ENCODE results near the gene YY1AP1. TPM values are rescaled to one million over a fixed set of nuclear protein-coding genes. Genes with fewer than 3 reads are reported as not detected.
"Not testable (repeated sequence)": the region's sequence is repeated elsewhere in the genome, so short reads cannot be mapped to it uniquely, and the experiment has no call there.

YY1AP1 gene, protein sequence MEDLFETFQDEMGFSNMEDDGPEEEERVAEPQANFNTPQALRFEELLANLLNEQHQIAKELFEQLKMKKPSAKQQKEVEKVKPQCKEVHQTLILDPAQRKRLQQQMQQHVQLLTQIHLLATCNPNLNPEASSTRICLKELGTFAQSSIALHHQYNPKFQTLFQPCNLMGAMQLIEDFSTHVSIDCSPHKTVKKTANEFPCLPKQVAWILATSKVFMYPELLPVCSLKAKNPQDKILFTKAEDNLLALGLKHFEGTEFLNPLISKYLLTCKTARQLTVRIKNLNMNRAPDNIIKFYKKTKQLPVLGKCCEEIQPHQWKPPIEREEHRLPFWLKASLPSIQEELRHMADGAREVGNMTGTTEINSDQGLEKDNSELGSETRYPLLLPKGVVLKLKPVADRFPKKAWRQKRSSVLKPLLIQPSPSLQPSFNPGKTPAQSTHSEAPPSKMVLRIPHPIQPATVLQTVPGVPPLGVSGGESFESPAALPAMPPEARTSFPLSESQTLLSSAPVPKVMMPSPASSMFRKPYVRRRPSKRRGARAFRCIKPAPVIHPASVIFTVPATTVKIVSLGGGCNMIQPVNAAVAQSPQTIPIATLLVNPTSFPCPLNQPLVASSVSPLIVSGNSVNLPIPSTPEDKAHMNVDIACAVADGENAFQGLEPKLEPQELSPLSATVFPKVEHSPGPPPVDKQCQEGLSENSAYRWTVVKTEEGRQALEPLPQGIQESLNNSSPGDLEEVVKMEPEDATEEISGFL
- total RNA-seq: 100 to 1,000 TPM in 2 of 4 donors, 10 to 100 TPM in 2; 61.7 to 172 (median 94.6) TPM

DNA sequence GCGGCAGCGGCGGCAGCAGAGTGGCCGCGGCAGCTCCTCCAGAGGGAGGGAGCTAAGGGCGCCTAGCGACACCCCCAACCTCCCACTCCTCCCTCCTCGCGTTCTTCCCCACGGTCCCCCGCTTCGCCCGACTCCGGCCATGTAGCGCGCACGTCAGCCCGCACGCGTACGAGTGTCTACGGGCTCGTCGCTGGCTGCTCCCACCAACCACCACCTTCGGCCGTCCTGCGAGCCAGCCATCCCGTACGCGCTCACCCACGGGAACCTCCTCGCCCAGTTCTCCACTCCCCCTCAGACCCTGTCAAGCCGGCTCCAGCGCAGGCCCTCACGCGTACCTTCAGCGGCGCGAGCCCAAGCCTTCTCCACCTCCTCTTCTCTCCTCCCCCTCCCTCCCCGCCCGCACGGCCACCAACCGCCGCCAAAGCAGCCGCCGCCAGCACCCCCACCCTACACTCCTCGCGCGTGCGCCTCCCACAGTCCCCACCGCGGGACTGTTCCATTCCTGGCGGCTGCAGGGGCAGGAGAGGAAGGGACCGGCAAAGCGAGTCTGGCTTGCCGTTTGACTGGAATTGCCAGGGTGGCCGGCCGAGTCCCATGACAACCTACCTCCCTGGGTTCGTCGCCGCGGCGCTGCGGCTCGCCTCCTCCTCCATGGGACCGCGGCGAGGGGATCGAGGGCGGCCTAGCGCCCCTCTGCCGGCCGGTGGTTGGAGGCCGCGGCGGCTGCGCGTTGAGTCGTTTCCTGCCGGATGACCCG lies at the start of gene YY1AP1:
Gene YY1AP1, minus strand, starts transcription at position 451 of the 757 bp plus-strand sequence. CDS start 8,338 bp downstream, outside the sequence.
- Histone ChIP-seq H3K4me3 (replicated peaks in 1 of 3) (peak within 1 kb of the TSS; percentile 59 to 87 (median 83)), H3K9me3 (no peaks in the 10 kb centered on the region), H3K27ac (peak within 1 kb of the TSS; percentile 90 to 98 (median 95)), H3K36me3 (no peaks in the 10 kb centered on the region), H3K4me1 (peaks cover 17 to 18% of the 10 kb centered on the region in 2 donors), H3K27me3 (no peaks in the 10 kb centered on the region)
- peak; percentile 92 to 93 for DNase-seq
- TF ChIP-seq, protein P1, sequence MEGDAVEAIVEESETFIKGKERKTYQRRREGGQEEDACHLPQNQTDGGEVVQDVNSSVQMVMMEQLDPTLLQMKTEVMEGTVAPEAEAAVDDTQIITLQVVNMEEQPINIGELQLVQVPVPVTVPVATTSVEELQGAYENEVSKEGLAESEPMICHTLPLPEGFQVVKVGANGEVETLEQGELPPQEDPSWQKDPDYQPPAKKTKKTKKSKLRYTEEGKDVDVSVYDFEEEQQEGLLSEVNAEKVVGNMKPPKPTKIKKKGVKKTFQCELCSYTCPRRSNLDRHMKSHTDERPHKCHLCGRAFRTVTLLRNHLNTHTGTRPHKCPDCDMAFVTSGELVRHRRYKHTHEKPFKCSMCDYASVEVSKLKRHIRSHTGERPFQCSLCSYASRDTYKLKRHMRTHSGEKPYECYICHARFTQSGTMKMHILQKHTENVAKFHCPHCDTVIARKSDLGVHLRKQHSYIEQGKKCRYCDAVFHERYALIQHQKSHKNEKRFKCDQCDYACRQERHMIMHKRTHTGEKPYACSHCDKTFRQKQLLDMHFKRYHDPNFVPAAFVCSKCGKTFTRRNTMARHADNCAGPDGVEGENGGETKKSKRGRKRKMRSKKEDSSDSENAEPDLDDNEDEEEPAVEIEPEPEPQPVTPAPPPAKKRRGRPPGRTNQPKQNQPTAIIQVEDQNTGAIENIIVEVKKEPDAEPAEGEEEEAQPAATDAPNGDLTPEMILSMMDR (IDR thresholded peaks at IDR 0.05): peak in 2 of 6 experiments; percentile 10 to 36
- TF ChIP-seq POLR2A (IDR thresholded peaks at IDR 0.05): peak; percentile 40 to 65
- intact Hi-C loops (cut with DNase I): no loop called here
- WGBS, 2 donors: 0 to 1% methylated on average over 13 to 46 of the region's 81 CpGs

DNA sequence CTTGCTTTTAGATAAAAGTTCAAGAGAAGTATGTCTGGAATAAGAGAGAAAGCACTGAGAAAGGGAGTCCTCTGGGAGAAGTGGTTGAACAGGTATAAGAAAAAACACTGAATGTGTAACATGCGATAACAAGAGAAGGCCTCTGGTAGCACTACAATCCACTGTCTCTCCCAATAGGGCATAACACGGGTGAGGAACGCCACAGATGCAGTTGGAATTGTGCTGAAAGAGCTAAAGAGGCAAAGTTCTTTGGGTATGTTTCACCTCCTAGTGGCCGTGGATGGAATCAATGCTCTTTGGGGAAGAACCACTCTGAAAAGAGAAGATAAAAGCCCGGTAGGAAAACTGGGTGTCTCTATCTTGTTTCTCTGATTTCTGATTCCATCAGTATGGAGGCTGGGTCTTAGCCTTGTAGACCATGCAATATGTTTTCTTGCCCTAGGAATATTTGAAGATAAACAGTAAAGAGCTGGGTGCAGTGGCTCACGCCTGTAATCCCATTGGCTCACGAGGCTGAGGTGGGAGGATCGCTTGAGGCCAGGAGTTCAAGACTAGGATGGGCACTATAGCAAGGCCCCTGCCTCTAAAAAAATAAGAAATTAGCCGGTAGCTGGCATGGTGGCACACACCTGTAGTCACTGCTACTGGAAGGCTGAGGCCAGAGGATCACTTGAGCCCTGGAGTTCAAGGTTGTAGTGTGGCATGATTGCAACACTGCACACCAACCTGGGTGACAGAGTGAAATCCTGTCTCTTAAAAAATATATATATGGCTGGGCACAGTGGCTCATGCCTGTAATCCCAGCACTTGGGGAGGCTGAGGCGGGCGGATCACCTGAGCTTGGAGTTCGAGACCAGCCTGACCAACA lies 40.7 kb upstream of the YY1AP1 start:
- no peaks in the 10 kb centered on the region for H3K27me3 ChIP-seq
- H3K27ac ChIP-seq: no peak overlapping the region
- no peaks in the 10 kb centered on the region for H3K4me1 ChIP-seq
- H3K36me3 ChIP-seq: peaks cover 0 to 15% of the 10 kb centered on the region in 2 donors
- no peaks in the 10 kb centered on the region for H3K9me3 ChIP-seq
- TF ChIP-seq, protein P1 (IDR thresholded peaks at IDR 0.05): peak; percentile 7 to 62 (median 47)
- no peak for TF ChIP-seq POLR2A (IDR thresholded peaks at IDR 0.05)
- 64 to 67% methylated on average over 12 of the region's 12 CpGs for WGBS, 2 donors
- no peak overlapping the region for H3K4me3 ChIP-seq (replicated peaks in 1 of 3)
- intact Hi-C loops (cut with DNase I): no loop called here
- DNase-seq: peak; percentile 43 to 46

DNA sequence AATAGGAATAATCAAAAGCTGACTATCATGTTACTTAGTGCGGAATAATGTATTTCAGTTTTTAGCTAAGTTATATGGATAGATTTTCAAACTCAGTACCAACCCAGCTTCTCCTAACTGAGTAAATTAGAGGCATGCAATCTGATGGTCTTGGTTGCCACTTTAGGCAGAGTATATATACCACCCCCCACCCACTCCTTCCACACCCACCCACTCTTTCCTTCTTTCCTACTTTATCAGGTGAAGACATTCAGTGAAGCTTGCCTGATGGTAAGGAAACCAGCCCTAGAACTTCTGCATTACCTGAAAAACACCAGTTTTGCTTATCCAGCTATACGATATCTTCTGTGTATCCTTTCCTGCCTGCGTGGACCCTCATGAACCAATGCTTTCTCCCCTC lies 36.6 kb upstream of the YY1AP1 start:
- no peaks in the 10 kb centered on the region for H3K9me3 ChIP-seq
- no peak overlapping the region for H3K27ac ChIP-seq
- 97 to 98% methylated on average over 3 of the region's 3 CpGs for WGBS, 2 donors
- no peaks in the 10 kb centered on the region for H3K27me3 ChIP-seq
- intact Hi-C loops (cut with DNase I): no loop called here
- TF ChIP-seq, protein P1 (IDR thresholded peaks at IDR 0.05): no peak
- TF ChIP-seq POLR2A (IDR thresholded peaks at IDR 0.05): no peak
- H3K36me3 ChIP-seq: peaks cover 0 to 11% of the 10 kb centered on the region in 2 donors
- no peaks in the 10 kb centered on the region for H3K4me1 ChIP-seq
- H3K4me3 ChIP-seq (replicated peaks in 1 of 3): no peak overlapping the region
- no peak for DNase-seq

DNA sequence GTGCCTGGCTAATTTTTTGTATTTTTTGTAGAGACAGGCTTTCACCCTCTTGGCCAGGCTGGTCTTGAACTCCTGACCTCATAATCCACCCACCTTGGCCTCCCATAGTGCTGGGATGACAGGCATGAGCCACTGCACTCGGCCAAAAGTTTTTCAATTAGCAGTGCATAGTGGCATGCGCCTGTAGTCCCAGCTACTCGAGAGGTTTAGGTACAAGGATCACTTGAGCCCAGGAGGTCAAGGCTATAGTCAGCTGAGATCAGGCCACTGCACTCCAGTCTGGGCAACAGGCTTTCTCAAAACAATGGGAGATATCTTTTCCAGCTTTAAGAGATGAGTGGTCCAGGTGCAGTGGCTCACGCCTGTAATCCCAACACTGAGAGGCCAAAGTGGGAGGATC lies 31.1 kb upstream of the YY1AP1 start:
- Histone ChIP-seq H3K4me1 (no peaks in the 10 kb centered on the region), H3K9me3 (no peaks in the 10 kb centered on the region), H3K4me3 (replicated peaks in 1 of 3) (no peak overlapping the region), H3K27ac (no peak overlapping the region), H3K27me3 (no peaks in the 10 kb centered on the region), H3K36me3 (peaks cover 0 to 6% of the 10 kb centered on the region in 2 donors)
- no peak for DNase-seq
- 78 to 80% methylated on average over 4 of the region's 4 CpGs for WGBS, 2 donors
- TF ChIP-seq, protein P1 (IDR thresholded peaks at IDR 0.05): no peak
- no peak for TF ChIP-seq POLR2A (IDR thresholded peaks at IDR 0.05)
- intact Hi-C loops (cut with DNase I): no loop called here

DNA sequence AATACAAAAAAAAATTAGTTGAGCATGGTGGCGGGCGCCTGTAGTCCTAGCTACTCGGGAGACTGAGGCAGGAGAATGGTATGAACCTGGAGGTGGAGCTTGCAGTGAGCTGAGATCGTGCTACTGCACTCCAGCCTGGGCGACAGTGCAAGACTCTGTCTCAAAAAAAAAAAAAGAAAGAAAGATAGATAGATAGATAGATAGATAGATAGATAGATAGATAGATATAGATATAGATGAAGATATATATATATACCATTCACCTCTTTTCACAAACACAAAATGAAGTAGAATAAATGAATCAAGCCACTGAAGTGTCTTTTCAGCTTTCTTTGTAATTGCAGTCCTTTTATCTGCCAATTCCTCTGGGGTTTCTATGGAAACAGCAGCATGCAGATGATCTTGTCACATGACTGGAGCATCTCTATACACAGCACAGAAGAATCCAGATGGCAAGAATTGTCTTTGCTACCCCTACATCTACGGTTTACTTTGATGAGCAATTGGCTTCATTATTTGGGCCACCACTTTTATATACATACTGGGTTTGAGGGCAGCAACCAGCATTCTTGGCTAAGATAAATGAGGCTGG lies 30.0 kb upstream of the YY1AP1 start:
- H3K27me3 ChIP-seq; H3K36me3 ChIP-seq; H3K27ac ChIP-seq; H3K4me3 ChIP-seq (replicated peaks in 1 of 3); intact Hi-C loops (cut with DNase I); DNase-seq; H3K9me3 ChIP-seq; H3K4me1 ChIP-seq: not testable (repeated sequence)
- 94 to 96% methylated on average over 6 of the region's 6 CpGs for WGBS, 2 donors

Measured in thyroid gland (tissue), 4 donors.